MG63 (cell line): ENCODE results near the gene ACSS1. TPM values are rescaled to one million over a fixed set of nuclear protein-coding genes. Genes with fewer than 3 reads are reported as not detected.

Experiments
- DNase-seq: peaks from one replicate; pipeline ENCODE4 v3.0.0-alpha.2; 2020
- H3K27me3 ChIP-seq: fragments of 250-450 bp; sonication (Bioruptor Pico); 2 replicates; pipeline ENCODE4 v1.5.1; 2020; ENCODE audit warnings: mild to moderate bottlenecking, moderate library complexity
- H3K36me3 ChIP-seq: fragments of 250-450 bp; sonication (Bioruptor Pico); 2 replicates; pipeline ENCODE4 v1.5.1; 2020; ENCODE audit warnings: mild to moderate bottlenecking, moderate library complexity
- H3K4me3 ChIP-seq: fragments of 250-450 bp; sonication (Bioruptor Pico); 2 replicates; pipeline ENCODE4 v1.5.1; 2020; ENCODE audit warnings: mild to moderate bottlenecking, moderate library complexity
- H3K9me3 ChIP-seq: fragments of 250-450 bp; sonication (Bioruptor Pico); 2 replicates; pipeline ENCODE4 v1.5.1; 2020; ENCODE audit warnings: mild to moderate bottlenecking, moderate library complexity
- total RNA-seq: library from RNA; depleted of rRNA; stranded (reverse); fragments of >200 nt; shearing (Covaris generic); gene quantifications from 2 replicates; pipeline ENCODE4 v1.2.3, GENCODE V29; 2014; ENCODE audit warnings: low replicate concordance; rRNA removed

ACSS1 gene
- total RNA-seq, 1 experiment from 2014 or later, result 0.10 TPM

- Histone ChIP-seq H3K36me3 (no peaks in the 10 kb centered on the region), H3K27me3 (no peaks in the 10 kb centered on the region), H3K4me3 (no peak overlapping the region), H3K9me3 (no peaks in the 10 kb centered on the region)
- DNase-seq, result no peak
These were observed 98.2 kb downstream of the ACSS1 start for GRCh38 chr20:24959591-24960301.

GRCh38 chr20:24958506-24959385 lies 99.2 kb downstream of the ACSS1 start:
- no peak overlapping the region for H3K4me3 ChIP-seq
- no peaks in the 10 kb centered on the region for H3K9me3 ChIP-seq
- H3K36me3 ChIP-seq, result no peaks in the 10 kb centered on the region
- DNase-seq, result no peak
- H3K27me3 ChIP-seq, result no peaks in the 10 kb centered on the region

GRCh38 chr20:24957326-24958016 lies 100.5 kb downstream of the ACSS1 start:
- no peaks in the 10 kb centered on the region for H3K27me3 ChIP-seq
- DNase-seq, result no peak
- H3K36me3 ChIP-seq, result no peaks in the 10 kb centered on the region
- H3K9me3 ChIP-seq, result no peaks in the 10 kb centered on the region
- H3K4me3 ChIP-seq, result no peak overlapping the region

Other genes starting within 250 kb of the ACSS1 start
- gene CST7, start 108.9 kb downstream of the ACSS1 start, total RNA-seq, result not detected in 2 replicates
- 54.3 and 80.3 TPM in 2 replicates for gene APMAP, start 65.4 kb downstream of the ACSS1 start, total RNA-seq
- not detected in 2 replicates for gene VSX1, start 24.0 kb upstream of the ACSS1 start, total RNA-seq
- gene ENTPD6, start 137.6 kb upstream of the ACSS1 start, total RNA-seq, result 41.4 and 59.6 TPM in 2 replicates
- 49.2 and 67.8 TPM in 2 replicates for gene PYGB, start 189.9 kb upstream of the ACSS1 start, total RNA-seq